Upper lobe of right lung (tissue), 1 donor: ENCODE measurements around the gene NIPAL3. TPM values are rescaled to one million over a fixed set of nuclear protein-coding genes. Genes with fewer than 3 reads are reported as not detected.

ENCODE experiments used
- ATAC-seq: fragments of 200-7000 bp; cut with Tn5 transposase; one replicate; pipeline ENCODE4 v1.9.1; 2020; ENCODE audit warnings: mild to moderate bottlenecking, moderate library complexity
- DNase-seq: peaks from one replicate; pipeline ENCODE4 v3.0.0-alpha.2; 2020
- H3K27ac ChIP-seq: fragments of 200-600 bp; one replicate; pipeline ENCODE4 v1.8.0; 2022
- H3K27me3 ChIP-seq: fragments of 200-600 bp; one replicate; pipeline ENCODE4 v1.8.0; 2022; ENCODE audit warnings: mild to moderate bottlenecking
- H3K36me3 ChIP-seq: fragments of 200-600 bp; one replicate; pipeline ENCODE4 v1.8.0; 2022
- H3K4me1 ChIP-seq: fragments of 200-600 bp; one replicate; pipeline ENCODE4 v1.8.0; 2022
- H3K4me3 ChIP-seq: fragments of 200-600 bp; one replicate; pipeline ENCODE4 v1.8.0; 2022; ENCODE audit warnings: mild to moderate bottlenecking
- H3K9me3 ChIP-seq: fragments of 200-600 bp; one replicate; pipeline ENCODE4 v1.8.0; 2022
- CTCF ChIP-seq: fragments of 200-600 bp; IDR thresholded peaks from one replicate; pipeline ENCODE4 v1.8.0; 2022; ENCODE audit warnings: antibody characterized with exemption
- intact Hi-C: fragments of 100-400 bp; cut with DNase I; formaldehyde crosslinking; loops from one replicate; pipeline ENCODE4 v1.11.0; 2022
- long read RNA-seq: library from polyadenylated mRNA; unstranded; transcript quantifications from one replicate; pipeline ENCODE4 v2.0.0, GENCODE V29; 2021
- total RNA-seq: library from RNA; stranded (reverse); fragmentation: NEBNext Ultra II Directional; extraction: Animal tissue kit (Norgen Biotek cat#: 25700); gene quantifications from one replicate; pipeline ENCODE4 v1.2.1, GENCODE V29; 2021
- donor health status: DM: no; HTN: yes; CAD: no; lungs with severe emphysema.

NIPAL3 gene
- total RNA-seq: 37.8 TPM
- long read RNA-seq, full-length matches to known transcripts: 49 of 74 reads
- long read RNA-seq, partial matches to known transcripts: 10 of 74 reads
- long read RNA-seq, other reads (novel, unspliced or antisense): 15 of 74 reads

- intact Hi-C loops: no loop called here
These were observed at the start of gene NIPAL3 for GRCh38 chr1:24415334-24415909. Gene NIPAL3, plus strand, starts transcription at chr1:24415802. Its CDS starts 3,746 bp downstream, at chr1:24419548.

GRCh38 chr1:24366707-24367106, 48.9 kb upstream of the NIPAL3 start:
- no peak for ATAC-seq
- no peak overlapping the region for H3K4me3 ChIP-seq
- TF ChIP-seq CTCF: no peak
- no peaks in the 10 kb centered on the region for H3K27me3 ChIP-seq
- intact Hi-C loops: no loop called here
- no peak overlapping the region for H3K27ac ChIP-seq
- DNase-seq: no peak
- no peaks in the 10 kb centered on the region for H3K4me1 ChIP-seq
- no peaks in the 10 kb centered on the region for H3K9me3 ChIP-seq
- H3K36me3 ChIP-seq: no peaks in the 10 kb centered on the region

More at GRCh38 chr1:24415334-24415909, at the start of gene NIPAL3:
- Histone ChIP-seq H3K4me1 (peaks cover 29% of the 10 kb centered on the region), H3K4me3 (peak within 1 kb of the TSS; percentile 74), H3K9me3 (no peaks in the 10 kb centered on the region), H3K36me3 (no peaks in the 10 kb centered on the region), H3K27ac (peak within 1 kb of the TSS; percentile 55), H3K27me3 (no peaks in the 10 kb centered on the region)
- DNase-seq (peak; percentile 98), ATAC-seq (peak; percentile 93)
- TF ChIP-seq CTCF: peak; percentile 83

GRCh38 chr1:24369199-24369598, 46.4 kb upstream of the NIPAL3 start:
- H3K27ac ChIP-seq: no peak overlapping the region

GRCh38 chr1:24369801-24370200, 45.8 kb upstream of the NIPAL3 start:
- H3K27ac ChIP-seq: no peak overlapping the region
- no peaks in the 10 kb centered on the region for H3K4me1 ChIP-seq
- no peak for DNase-seq
- no peak for ATAC-seq
- TF ChIP-seq CTCF: no peak
- intact Hi-C loops: no loop called here
- H3K9me3 ChIP-seq: no peaks in the 10 kb centered on the region
- H3K4me3 ChIP-seq: no peak overlapping the region
- H3K36me3 ChIP-seq: no peaks in the 10 kb centered on the region
- no peaks in the 10 kb centered on the region for H3K27me3 ChIP-seq

More at GRCh38 chr1:24369199-24369598, 46.4 kb upstream of the NIPAL3 start:
- ATAC-seq (no peak), DNase-seq (no peak)
- H3K9me3 ChIP-seq: no peaks in the 10 kb centered on the region
- H3K27me3 ChIP-seq: no peaks in the 10 kb centered on the region
- H3K4me1 ChIP-seq: no peaks in the 10 kb centered on the region
- no peak overlapping the region for H3K4me3 ChIP-seq
- H3K36me3 ChIP-seq: no peaks in the 10 kb centered on the region
- no peak for TF ChIP-seq CTCF
- intact Hi-C loops: no loop called here

GRCh38 chr1:24373044-24373443, 42.6 kb upstream of the NIPAL3 start:
- no peak for TF ChIP-seq CTCF
- intact Hi-C loops: no loop called here
- ATAC-seq: no peak
- no peak overlapping the region for H3K4me3 ChIP-seq
- no peak for DNase-seq
- H3K4me1 ChIP-seq: no peaks in the 10 kb centered on the region
- no peak overlapping the region for H3K27ac ChIP-seq
- H3K27me3 ChIP-seq: no peaks in the 10 kb centered on the region
- no peaks in the 10 kb centered on the region for H3K9me3 ChIP-seq
- no peaks in the 10 kb centered on the region for H3K36me3 ChIP-seq
